Measurements from ENCODE around the gene NFIA.

The NFIA gene

DNA sequence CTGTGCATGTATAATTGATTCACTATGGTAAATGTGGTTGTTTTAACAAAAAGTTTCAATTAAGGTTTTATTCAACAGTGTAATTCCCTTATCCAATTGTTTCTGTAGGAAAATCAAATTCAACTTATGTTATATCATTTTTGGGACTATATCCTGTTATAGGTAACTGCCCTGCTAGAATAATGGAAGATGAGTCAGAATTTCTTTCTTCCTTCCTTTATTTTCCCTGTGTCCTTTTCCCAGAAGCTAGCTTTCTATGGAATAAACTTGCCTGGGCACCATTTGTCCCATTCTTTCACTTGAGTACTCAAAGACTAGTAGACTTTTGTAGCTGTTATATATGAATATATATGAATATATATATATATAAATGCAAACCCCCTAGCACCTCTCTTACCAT, 341.3 kb downstream of the NFIA start:
- H3K27ac ChIP-seq (ENCODE audit: low read depth, low read length, severe bottlenecking): no peak overlapping the region
- H3K9me3 ChIP-seq (ENCODE audit: control insufficient read depth, low read length): no peaks in the 10 kb centered on the region
- H3K4me3 ChIP-seq (ENCODE audit: extremely low read depth, insufficient read depth, low read length, poor library complexity, severe bottlenecking): no peak overlapping the region
- H3K36me3 ChIP-seq (ENCODE audit: control insufficient read depth, insufficient read depth, low read length): no peaks in the 10 kb centered on the region
- no peaks in the 10 kb centered on the region for H3K4me1 ChIP-seq (ENCODE audit: control insufficient read depth, insufficient read depth, low read length, poor library complexity, severe bottlenecking)

DNA sequence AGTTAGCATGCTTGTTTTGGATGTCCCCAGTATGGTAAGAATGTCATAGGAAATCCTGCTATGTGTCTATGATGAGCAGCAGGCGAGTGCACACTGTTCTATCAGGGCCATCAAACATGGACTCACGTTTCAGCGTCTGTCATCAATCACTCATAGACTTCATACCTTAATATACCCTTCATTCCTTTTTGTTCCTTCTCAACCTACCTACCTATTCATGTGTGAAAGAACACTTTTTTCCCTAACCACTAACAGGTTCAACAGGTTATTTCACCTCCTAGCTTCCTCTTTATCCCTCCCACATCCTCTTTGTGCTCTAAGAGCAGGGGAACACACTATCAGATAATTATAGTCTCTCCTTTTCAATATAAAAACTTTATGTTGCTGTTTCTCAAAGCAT, 342.0 kb downstream of the NFIA start:
- Histone ChIP-seq H3K4me1 (ENCODE audit: control insufficient read depth, insufficient read depth, low read length, poor library complexity, severe bottlenecking) (no peaks in the 10 kb centered on the region), H3K36me3 (ENCODE audit: control insufficient read depth, insufficient read depth, low read length) (no peaks in the 10 kb centered on the region), H3K4me3 (ENCODE audit: extremely low read depth, insufficient read depth, low read length, poor library complexity, severe bottlenecking) (no peak overlapping the region), H3K27ac (ENCODE audit: low read depth, low read length, severe bottlenecking) (no peak overlapping the region), H3K9me3 (ENCODE audit: control insufficient read depth, low read length) (no peaks in the 10 kb centered on the region)
- 90 to 95% methylated on average over 3 of the region's 3 CpGs for WGBS, 2 experiments (ENCODE audit: insufficient coverage in 2 of 2)

DNA sequence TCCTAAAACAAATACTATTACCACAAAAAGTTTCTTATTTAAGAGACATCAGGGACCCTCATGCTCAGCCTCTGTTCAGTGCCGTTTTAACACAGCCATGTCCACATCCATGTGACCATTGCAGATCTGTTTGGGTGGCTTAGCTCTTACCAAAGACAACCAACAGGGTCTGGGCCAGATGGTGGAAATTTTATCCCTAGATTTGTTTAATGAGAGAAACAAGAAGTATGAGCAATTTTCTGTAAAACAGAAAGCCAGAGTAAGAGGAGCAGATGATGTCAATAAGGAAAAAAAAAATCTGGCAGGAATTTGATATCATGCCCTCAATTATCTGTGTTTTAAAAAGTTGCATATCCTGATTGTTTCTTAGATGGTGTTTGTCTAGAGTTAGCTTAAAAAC, 342.7 kb downstream of the NFIA start:
- H3K27ac ChIP-seq (ENCODE audit: low read depth, low read length, severe bottlenecking): no peak overlapping the region
- no peak overlapping the region for H3K4me3 ChIP-seq (ENCODE audit: extremely low read depth, insufficient read depth, low read length, poor library complexity, severe bottlenecking)
- H3K4me1 ChIP-seq (ENCODE audit: control insufficient read depth, insufficient read depth, low read length, poor library complexity, severe bottlenecking): no peaks in the 10 kb centered on the region
- H3K36me3 ChIP-seq (ENCODE audit: control insufficient read depth, insufficient read depth, low read length): no peaks in the 10 kb centered on the region
- WGBS, 2 experiments (ENCODE audit: insufficient coverage in 2 of 2): 86 to 100% methylated on average over 1 of the region's 1 CpG
- no peaks in the 10 kb centered on the region for H3K9me3 ChIP-seq (ENCODE audit: control insufficient read depth, low read length)

DNA sequence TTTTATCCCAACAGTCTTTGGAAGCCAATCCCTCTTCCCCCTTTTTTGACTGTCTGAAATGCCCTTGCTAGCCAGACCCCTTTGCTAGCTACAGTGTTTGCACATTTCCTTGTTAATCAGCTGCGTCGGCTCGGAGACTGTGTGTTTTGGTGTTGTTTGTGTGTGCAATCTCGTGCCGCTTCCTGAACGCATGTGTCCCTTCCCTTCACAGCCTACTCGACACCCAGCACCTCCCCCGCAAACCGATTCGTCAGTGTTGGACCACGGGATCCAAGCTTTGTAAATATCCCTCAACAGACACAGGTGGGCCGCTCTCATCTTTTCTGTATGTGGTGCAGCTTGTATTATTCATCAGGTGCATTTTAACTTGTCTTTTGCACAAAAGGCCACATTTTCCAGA, 343.9 kb downstream of the NFIA start:
- H3K27ac ChIP-seq (ENCODE audit: low read depth, low read length, severe bottlenecking): no peak overlapping the region
- no peaks in the 10 kb centered on the region for H3K36me3 ChIP-seq (ENCODE audit: control insufficient read depth, insufficient read depth, low read length)
- no peak overlapping the region for H3K4me3 ChIP-seq (ENCODE audit: extremely low read depth, insufficient read depth, low read length, poor library complexity, severe bottlenecking)
- WGBS, 2 experiments (ENCODE audit: insufficient coverage in 2 of 2): 92% methylated on average over 5 of the region's 12 CpGs; no CpG with 5 or more reads in 1 of the 2 experiments
- H3K9me3 ChIP-seq (ENCODE audit: control insufficient read depth, low read length): no peaks in the 10 kb centered on the region
- H3K4me1 ChIP-seq (ENCODE audit: control insufficient read depth, insufficient read depth, low read length, poor library complexity, severe bottlenecking): no peaks in the 10 kb centered on the region

DNA sequence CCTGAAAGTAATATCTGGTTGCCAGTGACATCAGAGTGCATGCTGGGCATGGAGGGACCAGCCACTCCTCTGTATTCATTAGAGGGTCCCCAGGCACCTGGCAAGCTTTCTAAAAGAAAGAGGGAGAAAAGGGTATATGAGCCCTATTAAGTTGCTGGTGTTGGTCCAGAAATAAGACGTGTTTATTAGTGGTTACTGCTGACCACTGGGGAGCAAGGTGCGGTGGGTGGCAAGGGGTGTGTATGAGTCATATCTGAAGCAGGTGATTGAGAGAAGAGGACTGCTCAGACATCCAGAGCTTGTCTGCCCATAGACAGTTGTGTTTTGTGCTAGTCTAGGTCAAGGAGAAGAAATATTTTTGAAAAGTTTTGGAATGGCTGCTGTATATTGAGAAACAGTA, 344.5 kb downstream of the NFIA start:
- H3K27ac ChIP-seq (ENCODE audit: low read depth, low read length, severe bottlenecking): no peak overlapping the region
- H3K4me1 ChIP-seq (ENCODE audit: control insufficient read depth, insufficient read depth, low read length, poor library complexity, severe bottlenecking): no peaks in the 10 kb centered on the region
- no peak overlapping the region for H3K4me3 ChIP-seq (ENCODE audit: extremely low read depth, insufficient read depth, low read length, poor library complexity, severe bottlenecking)
- no peaks in the 10 kb centered on the region for H3K36me3 ChIP-seq (ENCODE audit: control insufficient read depth, insufficient read depth, low read length)
- no peaks in the 10 kb centered on the region for H3K9me3 ChIP-seq (ENCODE audit: control insufficient read depth, low read length)
- 92 to 100% methylated on average over 2 of the region's 2 CpGs for WGBS, 2 experiments (ENCODE audit: insufficient coverage in 2 of 2)

DNA sequence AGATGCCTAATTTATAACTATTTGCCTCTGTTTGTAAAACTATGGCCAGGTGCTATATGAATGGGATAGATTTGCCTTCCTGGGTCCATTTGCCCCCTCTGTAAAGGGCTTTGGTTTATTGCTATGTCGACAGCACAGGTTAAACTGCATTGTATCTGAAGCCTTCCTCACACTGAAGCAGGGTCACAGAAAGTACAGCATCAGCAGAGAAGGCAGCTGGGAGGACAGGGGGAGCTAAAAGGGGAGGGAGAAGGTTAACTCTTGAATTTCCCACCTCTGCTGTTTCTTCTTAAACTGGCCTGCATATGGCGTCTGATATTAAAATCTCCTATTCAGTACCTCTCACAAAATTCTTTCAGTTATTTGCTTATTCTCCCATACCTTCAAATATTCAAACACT, 345.1 kb downstream of the NFIA start:
- WGBS, 2 experiments (ENCODE audit: insufficient coverage in 2 of 2): 60 to 100% methylated on average over 1 of the region's 2 CpGs
- Histone ChIP-seq H3K4me1 (ENCODE audit: control insufficient read depth, insufficient read depth, low read length, poor library complexity, severe bottlenecking) (no peaks in the 10 kb centered on the region), H3K4me3 (ENCODE audit: extremely low read depth, insufficient read depth, low read length, poor library complexity, severe bottlenecking) (no peak overlapping the region), H3K9me3 (ENCODE audit: control insufficient read depth, low read length) (no peaks in the 10 kb centered on the region), H3K36me3 (ENCODE audit: control insufficient read depth, insufficient read depth, low read length) (no peaks in the 10 kb centered on the region), H3K27ac (ENCODE audit: low read depth, low read length, severe bottlenecking) (no peak overlapping the region)

DNA sequence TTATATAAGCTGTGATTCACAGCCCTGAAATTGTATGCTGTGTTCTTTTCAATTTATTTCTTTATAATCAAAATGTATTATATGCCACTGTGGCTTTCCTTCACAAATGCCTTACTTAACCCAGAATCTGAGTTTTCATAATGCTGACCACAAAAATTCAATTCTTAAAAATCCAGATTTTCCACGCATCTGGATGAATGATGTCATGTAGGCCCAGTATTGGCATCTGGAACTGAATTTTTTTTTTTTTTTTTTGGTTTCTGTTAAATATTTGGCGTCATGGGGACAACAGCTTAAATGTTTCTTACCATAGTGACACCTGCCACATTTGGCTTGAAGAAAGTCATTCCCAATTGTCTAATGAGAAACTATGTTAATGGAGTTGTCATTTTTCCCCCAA, 345.8 kb downstream of the NFIA start:
- no peaks in the 10 kb centered on the region for H3K4me1 ChIP-seq (ENCODE audit: control insufficient read depth, insufficient read depth, low read length, poor library complexity, severe bottlenecking)
- no peaks in the 10 kb centered on the region for H3K36me3 ChIP-seq (ENCODE audit: control insufficient read depth, insufficient read depth, low read length)
- H3K27ac ChIP-seq (ENCODE audit: low read depth, low read length, severe bottlenecking): no peak overlapping the region
- 100% methylated on average over 1 of the region's 2 CpGs; no CpG with 5 or more reads in 1 of the 2 experiments for WGBS, 2 experiments (ENCODE audit: insufficient coverage in 2 of 2)
- no peaks in the 10 kb centered on the region for H3K9me3 ChIP-seq (ENCODE audit: control insufficient read depth, low read length)
- no peak overlapping the region for H3K4me3 ChIP-seq (ENCODE audit: extremely low read depth, insufficient read depth, low read length, poor library complexity, severe bottlenecking)

DNA sequence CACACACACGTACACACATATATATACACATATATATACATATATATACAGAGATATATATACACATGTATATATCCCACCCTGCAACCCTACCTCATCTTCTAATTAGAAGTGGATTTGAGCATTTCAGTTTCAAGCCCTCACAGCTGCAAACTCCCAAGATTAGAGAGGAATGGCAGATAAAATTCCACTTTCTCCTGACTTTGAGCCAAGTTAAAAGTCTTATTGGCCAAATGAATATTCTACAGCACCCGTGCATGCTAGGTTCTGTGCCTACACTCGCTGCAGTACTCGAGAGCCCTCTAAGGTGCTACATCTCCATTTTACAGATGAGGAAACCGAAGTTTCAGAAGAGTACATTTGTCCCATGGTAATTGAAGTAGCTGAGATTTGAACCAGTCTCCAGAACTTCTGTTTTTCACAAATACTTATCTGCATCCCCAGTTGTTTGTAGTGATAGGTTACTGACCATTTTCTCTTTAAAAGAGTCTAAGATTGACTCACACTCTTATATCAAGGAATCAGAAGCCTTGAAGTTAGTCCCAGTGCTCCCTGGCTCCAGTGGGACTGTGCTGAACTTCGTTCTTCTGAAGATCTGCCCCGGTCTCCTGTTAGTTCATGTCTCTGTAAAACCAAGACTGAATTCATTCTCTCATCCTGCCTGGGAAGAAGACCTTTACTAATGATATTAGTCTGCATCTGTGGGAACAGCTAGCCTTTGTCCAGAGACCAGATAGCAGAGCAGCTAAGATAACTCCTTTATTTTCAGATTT, 350.4 kb downstream of the NFIA start:
- 87 to 93% methylated on average over 5 of the region's 7 CpGs for WGBS, 2 experiments (ENCODE audit: insufficient coverage in 2 of 2)
- no peaks in the 10 kb centered on the region for H3K9me3 ChIP-seq (ENCODE audit: control insufficient read depth, low read length)
- H3K36me3 ChIP-seq (ENCODE audit: control insufficient read depth, insufficient read depth, low read length): no peaks in the 10 kb centered on the region

DNA sequence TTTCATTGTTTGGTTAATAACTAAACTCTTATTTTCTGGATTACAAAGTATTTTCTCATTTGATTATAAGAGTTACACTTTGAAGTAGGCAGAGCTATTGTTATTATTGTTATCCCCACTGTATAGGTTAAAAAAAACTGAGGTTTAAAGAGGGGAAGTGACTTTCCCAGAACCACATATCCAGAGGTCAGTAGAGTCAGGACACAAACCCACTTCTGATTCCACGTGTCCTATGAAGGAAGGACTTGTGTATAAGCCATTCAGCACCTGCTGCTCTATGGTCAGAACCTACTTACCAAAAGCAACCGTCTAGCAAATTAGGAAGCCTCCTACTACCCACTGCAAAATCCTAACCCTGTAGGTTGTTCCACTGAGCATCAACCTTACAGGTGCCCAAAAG, 351.3 kb downstream of the NFIA start:
- peaks cover 6% of the 10 kb centered on the region for H3K4me1 ChIP-seq (ENCODE audit: control insufficient read depth, insufficient read depth, low read length, poor library complexity, severe bottlenecking)
- WGBS, 2 experiments (ENCODE audit: insufficient coverage in 2 of 2): 88 to 92% methylated on average over 2 of the region's 2 CpGs
- no peaks in the 10 kb centered on the region for H3K9me3 ChIP-seq (ENCODE audit: control insufficient read depth, low read length)
- no peak overlapping the region for H3K27ac ChIP-seq (ENCODE audit: low read depth, low read length, severe bottlenecking)
- H3K36me3 ChIP-seq (ENCODE audit: control insufficient read depth, insufficient read depth, low read length): no peaks in the 10 kb centered on the region
- H3K4me3 ChIP-seq (ENCODE audit: extremely low read depth, insufficient read depth, low read length, poor library complexity, severe bottlenecking): no peak overlapping the region

More for the DNA sequence above, 350.4 kb downstream of the NFIA start:
- Histone ChIP-seq H3K4me3 (ENCODE audit: extremely low read depth, insufficient read depth, low read length, poor library complexity, severe bottlenecking) (no peak overlapping the region), H3K27ac (ENCODE audit: low read depth, low read length, severe bottlenecking) (no peak overlapping the region), H3K4me1 (ENCODE audit: control insufficient read depth, insufficient read depth, low read length, poor library complexity, severe bottlenecking) (peaks cover 6% of the 10 kb centered on the region)

DNA sequence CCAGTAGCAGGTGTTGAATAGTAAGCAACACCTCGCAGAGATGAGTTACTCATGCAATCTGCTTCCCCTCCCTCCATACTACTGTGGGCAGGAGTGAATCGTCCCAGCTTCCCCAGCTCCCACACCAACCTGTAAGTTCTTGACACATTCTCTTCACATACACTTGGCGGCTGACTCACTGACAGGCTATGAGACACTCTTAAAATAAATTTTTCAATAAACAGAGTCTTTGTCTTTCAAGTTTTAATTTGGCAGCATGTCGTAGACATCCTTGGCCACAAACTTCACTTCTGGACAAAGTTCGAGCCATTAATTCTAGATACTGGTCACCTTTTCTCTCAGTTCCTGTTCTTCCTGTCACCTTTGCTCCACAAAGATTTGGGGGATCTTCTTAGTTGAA, 351.9 kb downstream of the NFIA start:
- Histone ChIP-seq H3K4me1 (ENCODE audit: control insufficient read depth, insufficient read depth, low read length, poor library complexity, severe bottlenecking) (peaks cover 6% of the 10 kb centered on the region), H3K36me3 (ENCODE audit: control insufficient read depth, insufficient read depth, low read length) (no peaks in the 10 kb centered on the region), H3K9me3 (ENCODE audit: control insufficient read depth, low read length) (no peaks in the 10 kb centered on the region), H3K4me3 (ENCODE audit: extremely low read depth, insufficient read depth, low read length, poor library complexity, severe bottlenecking) (no peak overlapping the region), H3K27ac (ENCODE audit: low read depth, low read length, severe bottlenecking) (no peak overlapping the region)
- WGBS, 2 experiments (ENCODE audit: insufficient coverage in 2 of 2): 81 to 87% methylated on average over 3 to 5 of the region's 5 CpGs

DNA sequence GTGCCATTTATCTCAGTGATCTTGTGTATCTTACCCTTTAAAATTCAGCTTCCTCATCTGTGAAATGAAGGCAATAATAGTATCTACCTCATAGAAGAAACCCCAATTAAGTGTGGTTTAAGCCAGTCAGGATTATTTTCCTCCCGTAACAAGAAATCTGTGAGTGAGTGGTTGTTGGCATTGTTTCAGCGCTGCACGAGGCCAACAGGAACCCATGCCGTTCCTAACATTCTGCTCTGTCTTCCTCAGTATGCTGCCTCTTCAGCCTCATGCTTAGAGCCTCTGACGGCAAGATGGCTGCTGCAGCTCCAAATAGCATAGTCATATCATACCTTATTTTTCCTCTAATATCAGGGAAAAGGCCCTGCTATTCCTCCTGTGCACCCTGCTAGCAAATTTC, 352.9 kb downstream of the NFIA start:
- Histone ChIP-seq H3K27ac (ENCODE audit: low read depth, low read length, severe bottlenecking) (no peak overlapping the region), H3K4me3 (ENCODE audit: extremely low read depth, insufficient read depth, low read length, poor library complexity, severe bottlenecking) (no peak overlapping the region), H3K36me3 (ENCODE audit: control insufficient read depth, insufficient read depth, low read length) (no peaks in the 10 kb centered on the region), H3K4me1 (ENCODE audit: control insufficient read depth, insufficient read depth, low read length, poor library complexity, severe bottlenecking) (peaks cover 6% of the 10 kb centered on the region), H3K9me3 (ENCODE audit: control insufficient read depth, low read length) (no peaks in the 10 kb centered on the region)
- 84 to 90% methylated on average over 3 to 4 of the region's 5 CpGs for WGBS, 2 experiments (ENCODE audit: insufficient coverage in 2 of 2)

Data from mesodermal cell (in vitro differentiated cells).